Ishikawa (cell line): ENCODE data around the gene ERCC3.

ENCODE experiments used
- CEBPB ChIP-seq: IDR thresholded peaks from 2 replicates; pipeline ENCODE4 v1.6.1; 2012
- CREB1 ChIP-seq: IDR thresholded peaks from 2 replicates; pipeline ENCODE4 v1.6.1; 2012; ENCODE audit warnings: low read depth
- EP300 ChIP-seq: IDR thresholded peaks from 2 replicates; pipeline ENCODE4 v1.6.1; 2012; ENCODE audit warnings: borderline replicate concordance
- FOXM1 ChIP-seq: IDR thresholded peaks from 2 replicates; pipeline ENCODE4 v1.6.1; 2012; ENCODE audit warnings: low read depth, borderline replicate concordance
- MAX ChIP-seq: IDR thresholded peaks from 2 replicates; pipeline ENCODE4 v1.6.1; 2012
- NFIC ChIP-seq: IDR thresholded peaks from 2 replicates; pipeline ENCODE4 v1.6.1; 2012
- RAD21 ChIP-seq: IDR thresholded peaks from 2 replicates; pipeline ENCODE4 v1.6.1; 2012; ENCODE audit warnings: low read depth
- REST ChIP-seq: IDR thresholded peaks from 2 replicates; pipeline ENCODE4 v1.6.1; 2012; ENCODE audit warnings: low read depth, mild to moderate bottlenecking
- TAF1 ChIP-seq: IDR thresholded peaks from 2 replicates; pipeline ENCODE4 v1.6.1; 2012; ENCODE audit warnings: low read depth, mild to moderate bottlenecking
- TCF12 ChIP-seq: IDR thresholded peaks from 2 replicates; pipeline ENCODE4 v1.6.1; 2012; ENCODE audit warnings: low read depth
- TEAD4 ChIP-seq: IDR thresholded peaks from 2 replicates; pipeline ENCODE4 v1.6.1; 2012
- USF1 ChIP-seq: IDR thresholded peaks from 2 replicates; pipeline ENCODE4 v1.6.1; 2012
- YY1 ChIP-seq: IDR thresholded peaks from 2 replicates; pipeline ENCODE4 v1.6.1; 2012; ENCODE audit warnings: low read depth
- ZBTB7A ChIP-seq: IDR thresholded peaks from 2 replicates; pipeline ENCODE4 v1.6.1; 2012; ENCODE audit warnings: low read depth

GRCh38 chr2:127309468-127309867 lies 15.5 kb upstream of the ERCC3 start:
- no peak for TF ChIP-seq EP300
- no peak for TF ChIP-seq RAD21
- TF ChIP-seq CEBPB: no peak
- no peak for TF ChIP-seq MAX
- no peak for TF ChIP-seq USF1
- TF ChIP-seq REST: no peak
- no peak for TF ChIP-seq ZBTB7A
- TF ChIP-seq YY1: no peak
- TF ChIP-seq FOXM1: no peak
- TF ChIP-seq CREB1: no peak
- TF ChIP-seq TAF1: no peak
- no peak for TF ChIP-seq TEAD4
- TF ChIP-seq TCF12: no peak
- no peak for TF ChIP-seq NFIC
